GM18867 (cell line): Measurements from ENCODE around the gene CXCL8.
"Not testable (repeated sequence)": the region's sequence is repeated elsewhere in the genome, so short reads cannot be mapped to it uniquely, and the experiment has no call there.

ENCODE experiments used
- ATAC-seq: cut with Tn5 transposase; IDR thresholded peaks from one replicate; pipeline ENCODE4 v1.9.1; 2021; ENCODE audit warnings: mild to moderate bottlenecking, moderate library complexity; ENCODE audit not compliant: unreplicated experiment

The CXCL8 gene

DNA sequence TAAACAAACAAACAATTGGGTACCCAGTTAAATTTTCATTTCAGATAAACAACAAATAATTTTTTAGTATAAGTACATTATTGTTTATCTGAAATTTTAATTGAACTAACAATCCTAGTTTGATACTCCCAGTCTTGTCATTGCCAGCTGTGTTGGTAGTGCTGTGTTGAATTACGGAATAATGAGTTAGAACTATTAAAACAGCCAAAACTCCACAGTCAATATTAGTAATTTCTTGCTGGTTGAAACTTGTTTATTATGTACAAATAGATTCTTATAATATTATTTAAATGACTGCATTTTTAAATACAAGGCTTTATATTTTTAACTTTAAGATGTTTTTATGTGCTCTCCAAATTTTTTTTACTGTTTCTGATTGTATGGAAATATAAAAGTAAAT lies 2.9 kb downstream of the CXCL8 start:
- no peak for ATAC-seq

DNA sequence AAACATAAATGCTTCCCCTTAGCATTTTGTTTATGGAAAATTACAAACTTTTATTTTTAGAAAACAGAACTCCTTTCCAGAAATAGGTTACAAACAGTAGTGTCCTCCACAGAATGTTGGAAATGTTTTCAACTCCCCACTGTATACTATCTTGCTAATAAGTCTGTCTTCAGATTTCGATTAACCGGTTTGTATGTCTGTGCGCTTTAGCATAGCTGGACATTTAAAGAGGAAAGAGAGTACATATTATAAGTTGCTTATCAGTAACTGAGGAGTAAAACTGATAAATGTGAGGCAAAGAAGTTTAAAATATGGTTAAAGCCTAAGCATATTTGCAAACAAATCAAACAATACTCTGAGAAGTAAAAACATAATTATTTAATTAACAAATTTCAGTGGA lies 3.4 kb downstream of the CXCL8 start:
- ATAC-seq: no peak

DNA sequence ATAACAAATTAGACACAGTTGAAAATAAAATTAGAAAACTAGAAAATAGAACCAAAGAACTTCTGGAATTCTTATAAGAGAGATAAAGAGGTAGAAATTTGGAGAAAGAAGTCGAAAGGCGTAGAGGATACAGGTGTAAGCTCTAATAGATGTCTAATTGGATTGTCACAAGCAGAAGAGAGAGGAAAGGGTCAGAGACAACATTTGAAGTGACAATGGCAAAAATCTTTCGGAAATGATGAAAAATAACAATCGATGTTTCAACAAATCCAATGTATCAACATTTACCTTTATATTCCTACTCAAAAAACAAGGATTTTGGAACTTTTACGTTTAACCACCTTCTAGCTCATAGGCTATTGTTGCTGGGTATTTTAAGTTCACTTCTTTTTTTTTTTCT lies 3.8 kb downstream of the CXCL8 start:
- no peak for ATAC-seq

DNA sequence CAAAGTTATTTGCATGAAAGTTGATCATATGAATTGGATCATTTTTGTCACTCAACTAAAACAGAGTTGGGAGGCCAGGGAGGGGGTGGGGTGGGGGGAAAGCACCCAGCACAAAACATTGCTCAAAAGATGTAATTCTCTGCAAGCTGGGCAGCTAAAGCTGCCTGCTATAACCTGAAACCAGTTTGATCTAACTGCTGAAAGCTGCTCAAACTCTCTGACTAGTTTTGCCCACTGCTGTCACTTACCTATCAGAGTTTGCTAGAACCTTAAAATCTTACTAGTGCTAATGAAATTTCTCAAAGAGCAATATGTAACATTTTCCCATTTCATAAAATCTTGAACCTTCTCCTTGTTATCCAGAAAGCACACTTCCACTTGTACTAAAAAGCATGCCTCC lies 10.4 kb downstream of the CXCL8 start:
- ATAC-seq: peak; percentile 36

DNA sequence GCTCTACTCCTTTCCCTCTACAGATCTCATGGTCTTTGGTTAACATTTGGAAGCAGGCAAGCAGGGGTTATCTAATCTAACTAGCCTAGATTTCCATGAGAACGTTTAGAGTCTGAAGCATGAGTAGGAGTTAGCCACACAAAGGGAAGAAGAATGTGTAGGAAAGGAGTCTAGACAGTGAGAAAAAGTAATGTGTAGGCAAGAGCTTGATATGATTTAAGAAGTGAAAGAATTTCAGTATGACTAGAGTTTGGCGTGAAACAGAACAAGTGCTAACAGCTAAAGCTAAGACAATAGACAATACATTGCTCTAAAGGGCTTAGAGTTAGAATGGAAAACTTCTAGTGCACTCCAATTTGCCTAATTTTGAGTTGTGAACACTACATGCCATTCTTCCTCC lies 10.8 kb downstream of the CXCL8 start:
- peak; percentile 81 for ATAC-seq

DNA sequence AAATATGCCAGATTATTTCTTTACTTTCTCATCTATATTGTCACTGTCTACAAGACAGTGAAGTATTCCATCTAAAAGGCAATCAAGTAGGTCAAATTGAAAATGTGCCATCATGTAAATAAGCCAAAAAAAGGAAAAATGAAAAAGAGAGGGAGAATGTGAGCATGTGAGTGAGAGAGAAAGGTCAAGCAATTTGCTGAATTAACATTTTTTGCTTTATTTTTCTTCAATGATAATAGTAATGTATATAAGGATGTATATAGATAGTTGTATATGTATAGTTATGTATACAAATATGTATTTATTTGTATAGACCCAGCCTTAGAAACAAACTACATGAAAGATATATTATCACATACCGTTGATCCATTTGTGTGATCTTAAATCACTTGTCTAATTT lies 11.5 kb downstream of the CXCL8 start:
- no peak for ATAC-seq

DNA sequence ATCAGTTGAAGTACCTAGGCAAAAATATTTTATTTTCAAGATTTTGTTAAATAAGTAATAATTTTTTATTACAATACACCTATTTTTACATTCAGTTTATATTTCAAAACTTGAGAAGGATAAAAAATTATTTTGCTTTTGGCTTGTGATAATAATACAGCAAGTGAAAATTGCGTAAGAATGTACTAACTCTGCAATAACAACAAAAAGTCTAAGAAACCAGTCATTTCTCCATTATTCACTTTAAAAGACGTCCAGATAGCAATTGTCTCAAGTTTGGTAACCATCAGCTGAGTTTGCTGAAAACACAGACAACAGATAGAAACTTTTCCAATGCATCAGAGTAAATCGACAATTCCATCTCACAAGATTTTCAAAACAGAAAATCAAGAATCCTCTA lies 12.1 kb downstream of the CXCL8 start:
- no peak for ATAC-seq

DNA sequence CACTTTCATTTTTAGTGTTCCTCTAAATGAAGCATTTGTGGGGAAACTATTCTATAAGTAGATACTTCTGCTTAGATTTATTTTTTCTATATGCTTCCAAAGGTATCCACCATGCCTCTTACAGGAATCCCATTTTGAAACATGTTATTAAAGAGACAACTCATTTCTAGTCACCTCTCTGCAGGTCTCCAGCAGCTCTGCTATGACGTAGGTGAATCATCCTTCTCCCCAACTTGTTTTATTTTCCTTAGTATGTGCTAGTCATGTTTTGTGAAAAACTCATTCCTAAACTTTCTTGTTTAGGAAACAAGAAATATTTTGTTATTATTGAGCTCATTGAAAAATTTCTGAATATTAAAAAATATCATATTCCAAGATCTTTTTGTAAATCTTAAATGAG lies 12.8 kb downstream of the CXCL8 start:
- no peak for ATAC-seq

DNA sequence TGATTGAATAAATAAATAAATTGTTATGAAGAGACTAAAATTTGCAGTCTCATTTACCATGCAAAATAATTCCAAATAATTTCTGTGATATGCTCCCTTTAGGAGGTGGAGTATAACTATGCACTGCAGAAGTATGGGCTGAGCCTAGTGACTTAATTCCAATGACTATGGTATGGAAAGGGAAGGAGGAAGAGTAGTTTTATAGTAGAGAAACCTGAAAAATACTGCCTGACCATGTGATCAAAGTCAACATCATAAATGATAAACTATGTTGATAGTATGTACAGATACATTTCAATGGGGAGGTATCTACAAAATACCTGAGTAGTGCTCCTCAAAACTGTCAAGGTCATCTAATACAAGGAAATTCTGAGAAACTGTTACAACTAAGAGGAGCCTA lies 14.6 kb downstream of the CXCL8 start:
- ATAC-seq: no peak

DNA sequence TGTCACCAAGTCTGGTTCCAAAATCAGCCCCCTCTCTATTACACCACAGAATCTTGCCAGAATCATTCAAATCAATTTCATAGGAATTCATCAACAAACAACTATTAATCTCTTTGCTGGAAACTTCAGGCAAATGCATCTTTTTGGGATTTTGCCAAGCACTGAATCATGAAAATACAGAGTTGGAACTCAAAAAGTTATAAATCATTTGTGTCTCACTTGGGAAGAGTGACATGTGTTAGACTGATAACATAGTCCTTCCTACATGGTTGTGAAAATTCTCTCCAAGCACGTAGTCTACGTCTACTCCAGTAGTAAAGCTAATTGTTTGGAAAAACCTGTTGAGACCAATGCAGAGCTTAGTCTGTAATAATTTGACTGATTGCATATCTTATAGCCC lies 19.0 kb downstream of the CXCL8 start:
- no peak for ATAC-seq

DNA sequence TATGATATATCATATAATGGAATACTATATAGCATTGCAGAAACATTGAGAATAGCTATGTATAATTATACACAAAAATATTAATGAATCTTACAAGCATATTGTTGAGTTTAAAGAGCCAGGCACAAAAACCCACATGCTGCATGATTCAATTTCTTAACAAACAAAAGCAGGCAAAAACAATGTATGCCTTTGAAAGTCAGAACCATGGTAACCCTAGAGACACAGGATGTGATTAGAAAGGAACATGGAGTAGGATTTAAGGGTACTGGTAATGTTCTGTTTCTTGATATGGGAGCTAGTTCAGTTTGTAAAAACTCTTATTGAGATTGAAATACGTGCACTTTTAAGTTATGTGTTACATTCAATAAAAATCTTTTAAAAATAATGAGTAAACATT lies 21.5 kb downstream of the CXCL8 start:
- ATAC-seq: no peak

DNA sequence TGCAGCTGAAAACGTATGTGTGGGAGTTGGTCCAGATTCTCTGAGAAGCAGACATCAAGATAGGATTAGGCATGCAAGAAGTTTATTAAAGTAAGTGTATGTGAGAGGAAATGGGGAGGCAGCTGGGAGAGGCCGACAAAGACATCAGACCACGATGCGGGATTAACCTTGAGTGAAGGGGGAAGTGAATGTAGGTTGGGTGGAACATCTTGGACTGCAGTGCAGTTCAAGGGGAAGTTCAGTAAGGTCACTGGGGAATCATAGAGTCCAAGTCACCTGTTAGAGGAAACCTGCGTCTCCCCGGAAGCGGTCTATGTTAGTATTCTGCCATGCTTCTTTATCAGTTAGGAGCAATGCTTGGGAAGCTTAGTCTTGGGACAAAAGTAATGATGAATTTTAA lies 22.0 kb downstream of the CXCL8 start:
- peak; percentile 73 for ATAC-seq

DNA sequence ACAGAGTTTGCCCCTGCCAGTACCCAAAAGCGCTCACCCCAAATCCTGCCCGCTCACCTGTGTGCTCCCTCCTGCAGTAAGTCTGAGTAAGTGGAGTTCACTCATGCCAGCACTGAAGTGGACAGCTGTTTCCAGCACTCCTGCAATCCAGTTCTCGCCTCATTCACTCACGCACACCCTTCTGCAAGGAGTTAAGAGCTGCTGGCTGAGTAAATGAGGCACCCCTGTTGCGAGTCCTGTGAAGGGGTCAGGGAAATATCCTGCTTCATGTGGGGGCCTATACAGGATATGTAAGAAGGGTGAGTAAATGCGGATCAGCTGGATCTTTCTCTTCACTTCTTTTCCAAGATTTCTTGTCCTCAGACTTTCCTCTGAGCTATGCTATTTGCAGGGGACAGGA lies 23.5 kb downstream of the CXCL8 start:
- ATAC-seq: no peak

DNA sequence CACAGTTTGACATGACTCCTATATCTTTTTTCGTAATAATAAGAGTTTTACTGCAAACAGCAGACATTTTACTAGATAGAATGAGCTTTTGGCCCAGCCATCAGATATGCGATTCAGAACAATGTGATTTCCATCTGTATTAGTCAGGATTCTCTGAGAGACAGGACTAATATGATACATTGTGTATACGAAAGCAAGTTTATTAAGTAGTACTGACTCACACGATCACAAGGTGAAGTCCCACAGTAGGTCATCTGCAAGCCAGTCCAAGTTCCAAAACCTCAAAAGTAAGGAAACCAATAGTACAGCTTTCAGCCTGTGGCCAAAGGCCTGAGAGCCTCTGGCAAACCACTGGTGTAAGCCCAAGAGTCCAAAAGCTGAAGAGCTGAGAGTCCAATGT lies 24.1 kb downstream of the CXCL8 start:
- ATAC-seq: no peak

DNA sequence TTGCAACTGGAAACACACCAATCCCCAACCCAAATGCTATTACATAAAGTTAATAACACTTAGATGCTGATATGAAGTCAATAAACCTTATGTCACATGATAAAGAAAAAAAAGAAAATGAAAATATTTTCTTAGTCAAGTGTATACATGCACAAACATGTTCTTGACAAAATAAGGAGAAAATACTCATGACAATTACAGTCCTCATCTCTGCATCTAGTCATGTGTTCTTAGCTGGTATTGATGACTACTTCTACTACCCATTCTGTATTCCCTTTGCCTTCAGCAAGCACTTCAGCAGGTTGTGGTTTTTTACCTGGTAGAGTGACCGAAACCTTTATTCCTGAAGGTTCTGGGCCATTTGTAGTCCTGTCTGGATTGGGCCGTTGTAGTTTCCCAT lies 24.9 kb downstream of the CXCL8 start:
- ATAC-seq: no peak

DNA sequence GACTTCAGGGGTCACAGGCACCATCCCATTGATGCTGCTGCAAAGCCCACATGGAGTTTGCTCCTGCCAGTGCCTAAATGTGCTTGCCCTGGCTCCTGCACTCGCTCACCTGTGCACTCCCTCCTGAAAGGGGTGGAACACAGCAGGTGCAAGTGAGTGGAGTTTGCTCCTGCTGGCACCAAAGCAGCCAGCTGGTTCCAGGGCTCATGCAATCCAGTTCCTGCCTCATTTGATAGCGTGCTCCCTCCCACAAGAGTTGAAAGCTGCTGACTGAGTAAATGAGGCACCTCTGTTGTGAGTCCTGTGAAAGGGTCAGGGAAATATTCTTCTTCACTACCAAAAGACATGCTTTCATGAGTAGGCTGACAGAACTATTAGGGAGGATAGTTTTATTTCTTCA lies 30.5 kb downstream of the CXCL8 start:
- no peak for ATAC-seq

DNA sequence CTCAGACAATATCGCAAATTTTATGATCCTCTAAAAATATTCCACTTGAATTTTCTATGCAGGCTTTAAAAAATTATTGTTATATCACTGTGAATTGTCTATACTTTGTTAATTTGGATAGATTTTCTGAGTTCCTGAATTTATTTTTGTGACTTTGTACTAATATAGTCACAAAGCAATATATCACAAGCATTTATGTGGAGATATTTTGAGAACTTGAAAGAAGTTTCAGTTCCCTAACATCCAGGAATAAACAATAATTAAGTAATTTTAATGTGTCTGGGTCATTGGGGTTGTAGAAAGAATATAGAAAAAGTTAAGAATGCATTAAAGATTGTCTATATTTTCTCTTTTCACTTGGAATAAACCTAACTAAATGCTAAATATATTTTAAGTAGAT lies 32.0 kb downstream of the CXCL8 start:
- ATAC-seq: no peak

DNA sequence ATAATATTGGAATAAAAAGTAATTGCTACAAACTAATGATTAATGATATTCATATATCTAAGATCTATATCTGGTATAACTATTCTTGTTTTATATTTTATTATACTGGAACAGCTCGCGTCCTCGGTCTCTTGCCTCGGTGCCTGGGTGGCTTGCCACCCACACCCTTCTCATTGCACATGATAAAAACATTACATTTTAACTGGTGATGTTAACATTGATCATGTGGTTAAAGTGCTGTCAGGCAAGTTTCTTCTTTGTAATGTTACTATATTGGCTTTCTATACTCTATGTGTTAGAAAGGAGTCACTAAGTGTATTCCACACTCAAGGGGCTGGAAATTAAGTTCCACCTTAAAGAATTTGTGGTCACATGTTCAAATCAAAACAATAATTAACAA lies 34.0 kb downstream of the CXCL8 start:
- ATAC-seq: not testable (repeated sequence)

DNA sequence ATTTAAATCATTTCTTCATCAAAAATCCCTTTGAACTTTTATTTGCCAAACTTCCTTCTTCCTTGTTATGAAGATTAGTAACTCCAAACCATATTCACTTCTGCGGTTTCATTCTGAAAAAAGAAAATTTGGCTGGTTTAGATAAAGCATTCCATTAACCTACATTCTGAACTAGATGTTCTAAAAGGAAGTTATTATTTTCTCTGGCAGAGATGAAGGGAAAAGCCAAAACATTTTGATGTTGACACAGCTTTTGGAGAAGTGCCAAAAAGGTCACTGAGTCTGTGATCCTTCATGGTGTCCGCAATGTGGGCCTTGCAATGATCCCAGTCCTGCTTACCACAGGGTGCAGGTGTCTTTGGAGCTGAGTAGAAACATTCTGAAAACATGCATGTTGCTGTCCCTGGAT lies 36.0 kb downstream of the CXCL8 start:
- ATAC-seq: no peak

DNA sequence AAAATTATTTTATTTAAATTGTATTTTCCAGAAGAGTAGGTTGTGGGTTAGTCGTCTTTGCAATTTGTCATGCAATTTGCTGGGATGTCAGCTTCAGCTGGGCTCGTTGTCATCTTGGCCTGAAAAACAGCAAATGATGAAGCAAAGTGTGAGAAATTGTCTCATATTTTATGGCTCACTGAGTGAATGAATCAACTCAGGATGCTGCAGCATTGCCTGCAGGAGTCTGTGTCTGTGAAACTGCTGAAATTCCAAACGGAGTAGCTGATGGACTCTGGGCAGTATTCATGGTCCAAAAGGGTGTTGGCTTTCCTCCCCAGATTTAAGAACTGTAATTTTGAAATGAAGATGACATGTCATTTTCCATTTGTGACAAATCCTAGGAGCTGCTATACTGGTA lies 37.2 kb downstream of the CXCL8 start:
- ATAC-seq: no peak

DNA sequence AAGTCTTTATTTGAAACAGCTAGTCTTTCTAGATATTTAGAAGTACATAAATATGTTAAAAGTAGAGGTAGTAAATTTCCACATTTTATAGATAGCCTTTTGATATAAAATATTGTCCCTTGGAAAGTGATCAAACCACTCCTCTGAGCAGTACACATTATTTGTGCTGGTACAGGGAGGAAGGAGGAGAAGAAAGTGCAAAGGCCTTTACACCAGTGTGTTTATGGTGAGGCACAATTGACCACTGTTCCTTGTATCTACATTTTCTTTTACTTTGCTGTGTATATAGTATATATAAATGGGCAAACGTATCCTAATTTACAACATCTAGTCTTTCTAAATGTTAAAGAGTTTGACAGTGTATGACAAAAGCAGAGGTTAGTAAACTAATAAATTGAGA lies 39.9 kb downstream of the CXCL8 start:
- ATAC-seq: no peak

DNA sequence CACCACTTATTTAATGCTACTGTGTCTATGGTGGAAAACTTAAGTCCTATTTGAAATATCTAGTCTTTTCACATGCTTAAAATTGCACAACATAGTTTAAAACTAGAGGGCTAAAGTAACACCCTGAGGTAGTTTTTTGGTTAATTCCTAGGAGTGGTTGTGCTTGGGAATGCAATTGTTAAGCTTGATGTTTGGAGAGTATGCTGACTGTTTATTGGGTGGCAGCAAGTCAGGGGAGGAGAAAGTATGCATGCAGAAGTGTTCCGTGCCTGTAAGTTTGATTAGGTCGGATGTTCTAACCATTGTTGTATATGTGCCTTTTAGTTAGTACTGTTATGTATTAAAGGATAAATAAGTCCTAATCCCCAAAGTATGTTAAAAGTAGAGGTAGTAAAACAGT lies 40.5 kb downstream of the CXCL8 start:
- ATAC-seq: no peak

DNA sequence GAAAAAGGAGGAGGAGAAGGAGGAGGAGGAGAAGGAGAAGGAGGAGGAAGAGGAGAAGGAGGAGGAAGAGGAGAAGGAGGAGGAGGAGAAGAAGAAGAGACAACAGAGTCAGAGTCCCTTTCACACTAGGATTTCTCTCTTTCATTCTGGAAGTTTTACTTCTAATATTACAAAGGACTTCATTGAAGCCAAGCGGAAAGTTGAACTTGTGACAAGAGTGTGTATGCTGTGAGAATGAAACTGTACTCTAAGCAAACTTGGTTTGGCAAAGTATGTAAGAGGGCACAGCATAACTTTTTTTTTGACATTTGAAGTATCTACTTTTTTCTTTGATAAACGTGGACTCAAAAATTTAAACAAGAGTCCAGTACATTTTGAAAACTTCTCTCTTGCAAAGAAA lies 48.0 kb downstream of the CXCL8 start:
- ATAC-seq: no peak
